ENCODE measurements around the gene PLXNB2.

Gene PLXNB2

DNA sequence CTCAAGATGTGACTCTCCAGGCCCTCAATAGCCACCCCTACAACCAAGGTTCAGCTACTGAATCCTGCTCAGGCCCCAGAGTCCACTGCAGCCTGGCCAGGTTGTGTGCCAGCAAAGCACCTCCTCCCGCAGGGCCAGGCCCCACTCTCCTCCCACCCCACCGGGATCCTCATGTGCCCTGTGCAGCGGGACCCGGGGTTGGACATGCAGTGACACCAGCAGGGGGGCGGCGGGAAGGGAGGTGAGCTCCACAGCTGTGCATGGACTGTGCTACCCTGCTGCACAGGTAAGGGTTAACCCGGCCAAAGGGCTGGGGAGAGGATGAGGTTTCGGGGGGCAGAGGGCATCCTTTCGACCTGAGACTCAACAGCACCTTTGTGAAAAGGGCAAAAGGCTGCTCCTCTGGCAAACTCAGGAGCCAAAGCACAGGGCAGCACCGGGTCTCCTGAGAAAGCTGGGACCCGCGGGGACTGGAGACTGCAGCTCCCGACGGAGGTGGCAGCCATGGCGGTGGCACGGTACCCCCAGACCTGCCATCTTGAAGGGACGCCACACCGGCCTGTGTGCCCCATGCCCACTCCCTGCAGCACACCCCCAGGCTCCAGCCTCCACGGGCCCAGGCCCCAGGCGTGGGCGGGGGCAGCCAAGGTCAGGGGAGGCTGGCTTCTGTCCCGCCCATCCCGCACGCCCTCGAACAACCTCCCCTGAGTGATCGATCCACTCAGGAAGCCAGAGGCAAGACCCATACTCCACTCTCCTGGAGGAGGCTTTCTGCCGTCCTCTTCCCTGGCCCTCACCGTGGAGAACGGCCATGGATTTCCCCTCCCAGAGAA, 10.6 kb downstream of the PLXNB2 start:
- no peak for DNase-seq

GRCh38 chr22:50294319-50294656, 13.2 kb downstream of the PLXNB2 start:
- DNase-seq: no peak

- DNase-seq: peak; percentile 63
Measured at GRCh38 chr22:50293441-50294318, 13.8 kb downstream of the PLXNB2 start.

DNA sequence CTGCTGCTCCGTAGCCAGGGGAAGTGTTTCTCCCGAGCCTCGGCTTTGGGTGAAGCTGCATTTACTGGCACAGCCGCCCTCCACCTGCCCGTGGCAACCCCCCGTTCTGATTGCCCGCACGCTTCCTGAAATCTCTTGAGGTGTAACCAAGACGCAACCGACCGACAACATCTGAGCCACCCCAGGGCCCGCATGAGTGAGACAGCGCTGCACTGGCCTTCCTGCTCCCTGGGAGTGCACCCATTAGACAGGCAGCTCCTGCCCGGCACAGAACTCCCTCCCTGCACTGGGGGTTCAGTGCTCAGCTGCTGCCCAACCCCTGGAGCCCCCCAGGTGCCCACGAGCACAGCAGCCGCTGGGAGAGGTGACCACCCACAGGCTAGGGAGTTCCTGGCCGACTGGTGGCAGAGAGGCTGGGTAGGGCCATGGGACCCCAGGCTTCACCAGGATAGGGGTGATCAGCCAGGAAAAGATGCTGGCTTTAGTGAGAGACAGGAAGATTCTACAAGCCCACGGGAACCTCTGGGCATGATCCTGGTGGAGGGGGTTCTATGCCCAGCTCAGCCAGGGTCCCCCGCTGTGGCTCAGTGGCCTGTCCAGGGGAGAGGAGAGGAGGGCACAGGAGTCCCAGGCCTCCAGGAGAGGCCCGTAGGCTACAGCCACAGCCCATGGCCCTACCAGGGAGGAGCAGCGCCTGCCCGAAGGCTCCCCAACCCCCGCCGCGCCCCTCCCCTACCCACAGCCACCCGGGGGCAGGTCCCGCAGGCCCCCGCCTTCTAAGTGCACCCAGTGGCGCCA, 14.6 kb downstream of the PLXNB2 start:
- no peak for DNase-seq

DNA sequence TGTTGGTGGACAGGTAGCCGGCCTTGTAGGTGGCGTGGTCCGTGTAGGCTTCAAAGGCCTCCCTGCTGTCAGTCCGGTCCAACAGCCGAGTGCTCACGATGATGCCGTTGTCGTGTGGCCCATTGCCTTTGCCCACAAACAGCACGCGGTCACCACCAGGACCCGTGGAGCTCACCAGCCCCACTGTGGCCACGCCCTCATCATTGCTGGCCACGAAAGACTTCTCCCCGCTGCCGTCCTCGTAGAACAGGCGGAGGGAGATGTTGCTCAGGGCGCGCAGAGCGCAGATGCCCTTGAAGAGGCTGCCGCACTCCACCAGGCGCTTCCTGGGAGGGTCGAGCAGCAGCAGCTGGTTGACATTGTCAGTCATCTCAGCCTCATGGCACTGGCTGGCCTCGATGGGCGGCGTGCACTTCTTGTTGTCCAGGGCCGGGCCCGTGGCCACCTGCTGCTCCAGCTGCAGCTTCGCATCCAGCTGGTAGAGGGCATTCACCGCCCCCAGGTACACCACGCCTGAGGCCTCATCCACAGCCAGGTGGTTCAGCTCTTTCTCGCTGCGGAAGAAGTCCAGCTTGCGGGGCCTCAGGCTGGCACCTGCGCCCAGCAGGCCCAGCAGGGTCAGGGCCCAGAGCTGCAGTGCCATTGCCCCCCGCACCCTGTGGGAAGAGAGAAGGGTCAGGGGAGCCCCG, 17.4 kb downstream of the PLXNB2 start:
- DNase-seq: no peak

GRCh38 chr22:50289151-50289941, 18.1 kb downstream of the PLXNB2 start:
- no peak for DNase-seq

- DNase-seq: no peak
Measured at GRCh38 chr22:50287731-50288130, 19.7 kb downstream of the PLXNB2 start.

DNA sequence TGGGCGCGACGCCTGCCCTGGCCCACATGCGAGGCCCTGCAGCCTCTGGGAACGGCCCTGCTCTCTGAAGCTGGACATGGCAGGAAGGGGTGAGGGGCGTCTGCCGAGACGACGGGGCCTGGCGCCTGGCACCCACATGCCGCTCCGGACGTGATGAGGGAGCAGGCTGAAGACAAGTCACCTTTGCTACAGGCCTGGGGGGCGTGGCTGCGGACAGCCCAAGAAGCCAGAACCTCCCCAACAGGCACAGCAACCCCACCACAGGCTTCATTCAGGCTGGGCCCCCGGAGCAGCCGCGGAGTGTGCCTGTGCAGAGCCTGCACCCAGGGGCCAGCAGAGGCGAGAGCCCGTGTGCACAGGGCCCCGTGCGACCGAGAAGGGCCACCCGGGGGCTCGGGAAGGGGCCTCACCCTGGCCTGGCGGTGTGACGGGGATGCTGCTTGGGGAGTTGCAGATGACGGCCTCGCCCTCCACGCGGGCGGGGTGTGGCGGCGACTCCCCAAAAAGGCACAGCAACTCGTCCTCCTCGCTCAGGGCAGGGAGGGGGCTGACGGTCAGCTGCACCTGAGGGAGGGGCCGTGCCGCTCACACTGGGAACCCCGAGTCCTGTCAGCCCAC, 20.6 kb downstream of the PLXNB2 start:
- no peak for DNase-seq

- DNase-seq: no peak
Measured at GRCh38 chr22:50286275-50286674, 21.2 kb downstream of the PLXNB2 start.

DNA sequence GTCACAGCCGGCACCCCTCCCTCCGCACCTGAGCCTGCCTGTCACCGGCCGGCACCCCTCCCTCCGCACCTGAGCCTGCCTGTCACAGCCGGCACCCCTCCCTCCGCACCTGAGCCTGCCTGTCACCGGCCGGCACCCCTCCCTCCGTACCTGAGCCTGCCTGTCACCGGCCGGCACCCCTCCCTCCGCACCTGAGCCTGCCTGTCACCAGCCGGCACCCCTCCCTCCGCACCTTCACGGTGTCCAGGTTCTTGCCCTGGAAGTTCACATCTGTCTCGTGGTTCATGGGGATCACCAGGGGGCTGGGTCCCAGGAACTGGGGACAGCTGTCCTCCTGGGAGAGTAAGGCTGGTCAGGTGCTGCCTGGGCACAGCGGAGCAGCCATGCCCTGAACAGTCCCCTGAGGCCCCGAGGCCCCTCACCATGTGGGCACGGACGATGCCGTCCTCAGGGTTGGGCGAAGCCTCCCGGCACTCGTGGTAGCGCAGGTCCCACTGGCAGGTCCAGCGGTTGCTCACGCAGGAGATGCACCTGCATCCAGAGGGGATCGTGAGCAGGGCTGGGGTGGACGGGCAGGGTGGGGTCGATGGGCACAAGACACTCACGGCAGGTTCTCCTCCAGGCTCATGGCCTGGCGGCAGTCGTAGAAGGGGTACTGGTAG, 21.7 kb downstream of the PLXNB2 start:
- no peak for DNase-seq

DNA sequence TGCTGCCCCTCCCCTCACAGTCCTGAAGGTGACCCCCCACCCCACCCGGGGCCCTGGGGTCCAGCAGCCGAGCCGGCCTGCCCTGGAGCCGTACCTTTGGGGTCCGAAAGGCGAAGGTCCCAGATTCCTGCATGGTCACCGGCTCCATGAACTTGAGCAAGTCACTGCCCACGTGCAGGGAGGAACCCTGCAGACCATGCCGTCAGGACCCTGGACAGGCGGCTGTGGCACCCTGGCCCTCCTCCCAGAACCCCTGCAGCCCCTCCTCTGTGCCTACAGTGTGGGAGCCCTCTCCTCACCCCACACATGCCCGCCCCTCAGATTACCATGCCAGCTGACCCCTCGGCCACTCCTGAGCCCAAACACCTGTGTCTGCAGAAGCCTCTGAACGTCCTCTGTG, 23.0 kb downstream of the PLXNB2 start:
- no peak for DNase-seq

- no peak for DNase-seq
Measured at GRCh38 chr22:50283821-50284220, 23.6 kb downstream of the PLXNB2 start.

- DNase-seq: no peak
Measured at GRCh38 chr22:50282361-50283155, 24.9 kb downstream of the PLXNB2 start.

- no peak for DNase-seq
Measured at GRCh38 chr22:50281957-50282356, 25.5 kb downstream of the PLXNB2 start.

GRCh38 chr22:50281384-50281760, 26.1 kb downstream of the PLXNB2 start:
- DNase-seq: no peak

GRCh38 chr22:50280708-50281383, 26.6 kb downstream of the PLXNB2 start:
- DNase-seq: no peak

DNA sequence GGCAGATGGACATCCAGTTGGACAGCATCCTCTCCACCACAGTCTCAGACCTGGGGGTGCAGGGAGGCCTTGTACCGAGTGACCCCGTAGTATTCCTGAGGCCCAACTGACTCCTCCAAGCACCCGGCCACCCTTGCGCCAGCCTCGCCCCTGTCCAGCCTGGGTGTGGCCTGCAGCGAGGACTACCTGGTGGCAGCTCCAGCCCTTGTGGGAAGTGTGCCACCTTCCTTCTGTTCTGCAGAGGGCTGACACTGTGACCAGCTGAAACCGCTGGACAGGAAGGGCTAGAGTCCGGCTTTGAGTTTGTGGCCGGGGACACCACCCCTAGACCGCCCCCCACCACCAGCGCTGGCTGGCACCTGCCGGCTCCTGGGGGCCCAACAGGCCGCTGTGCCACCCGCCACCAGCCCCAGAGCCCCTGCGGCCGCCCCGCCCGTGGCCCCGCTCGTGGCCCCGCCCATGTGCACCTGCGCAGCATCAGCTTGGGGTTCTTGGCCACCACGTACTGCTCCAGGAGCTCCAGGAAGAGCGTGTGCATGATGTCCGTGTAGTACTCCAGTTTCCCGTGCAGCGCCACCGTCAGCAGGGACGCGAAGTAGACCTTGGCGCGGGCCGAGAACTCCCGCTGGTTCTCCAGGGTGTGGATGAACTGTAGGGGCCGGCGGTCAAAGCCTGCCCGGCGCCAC, 27.3 kb downstream of the PLXNB2 start:
- no peak for DNase-seq

GRCh38 chr22:50278956-50279619, 28.4 kb downstream of the PLXNB2 start:
- no peak for DNase-seq
